ENCODE measurements around the gene DCAF4L1.
A peak's percentile ranks its signal among the peaks of the same experiment; 100 is the strongest.

Gene DCAF4L1

GRCh38 chr4:41985151-41985550 lies 3.6 kb downstream of the DCAF4L1 start:
- H3K27me3 ChIP-seq (ENCODE audit: insufficient read depth, low read length, poor library complexity) = no peaks in the 10 kb centered on the region
- H3K27ac ChIP-seq (ENCODE audit: low read length) = no peak overlapping the region
- no peak for DNase-seq
- no peak overlapping the region for H3K4me3 ChIP-seq (ENCODE audit: low read depth in 1 of 2, low read length in 2 of 2)
- H3K9ac ChIP-seq (ENCODE audit: low read depth, low read length) = no peak overlapping the region
- H3K9me3 ChIP-seq (ENCODE audit: insufficient read depth, low read length, severe bottlenecking) = no peaks in the 10 kb centered on the region
- H3K79me2 ChIP-seq (ENCODE audit: insufficient read depth, low read length) = peaks cover 9% of the 10 kb centered on the region; the same call in 1 of the 2 replicates
- no peak overlapping the region for H2AFZ ChIP-seq (ENCODE audit: low read depth, low read length)
- H4K20me1 ChIP-seq (ENCODE audit: insufficient read depth, low read length) = no peaks in the 10 kb centered on the region
- peaks cover 17% of the 10 kb centered on the region for H3K4me1 ChIP-seq (ENCODE audit: insufficient read depth, low read length)
- TF ChIP-seq EZH2 (IDR thresholded peaks at IDR 0.05; ENCODE audit: borderline replicate concordance, low read depth, low read length, severe bottlenecking) (no peak), CTCF (IDR thresholded peaks at IDR 0.05; ENCODE audit: borderline replicate concordance, extremely low read depth, low read length, poor library complexity, severe bottlenecking) (no peak)
- H3K36me3 ChIP-seq (ENCODE audit: insufficient read depth, low read length) = no peaks in the 10 kb centered on the region
- ATAC-seq (ENCODE audit: insufficient read depth, low read depth) = no peak
- H3K4me2 ChIP-seq (ENCODE audit: insufficient read depth, low read length) = no peak overlapping the region

GRCh38 chr4:41989994-41990364 lies 8.4 kb downstream of the DCAF4L1 start:
- Histone ChIP-seq H3K4me3 (ENCODE audit: low read depth in 1 of 2, low read length in 2 of 2) (peak overlapping the region; percentile 99 to 100), H3K4me1 (ENCODE audit: insufficient read depth, low read length) (peaks cover 39% of the 10 kb centered on the region), H3K27me3 (ENCODE audit: insufficient read depth, low read length, poor library complexity) (no peaks in the 10 kb centered on the region), H3K36me3 (ENCODE audit: insufficient read depth, low read length) (peaks cover 5% of the 10 kb centered on the region; the same call in 1 of the 2 replicates), H3K9ac (ENCODE audit: low read depth, low read length) (peak overlapping the region; percentile 92), H3K79me2 (ENCODE audit: insufficient read depth, low read length) (peaks cover 43% of the 10 kb centered on the region), H4K20me1 (ENCODE audit: insufficient read depth, low read length) (peaks cover 5% of the 10 kb centered on the region; the same call in 1 of the 2 replicates), H3K27ac (ENCODE audit: low read length) (peak overlapping the region; percentile 72), H3K4me2 (ENCODE audit: insufficient read depth, low read length) (peak overlapping the region; percentile 92), H3K9me3 (ENCODE audit: insufficient read depth, low read length, severe bottlenecking) (no peaks in the 10 kb centered on the region), H2AFZ (ENCODE audit: low read depth, low read length) (peak overlapping the region; percentile 93)
- TF ChIP-seq CTCF (IDR thresholded peaks at IDR 0.05; ENCODE audit: borderline replicate concordance, extremely low read depth, low read length, poor library complexity, severe bottlenecking) = no peak
- no peak for TF ChIP-seq EZH2 (IDR thresholded peaks at IDR 0.05; ENCODE audit: borderline replicate concordance, low read depth, low read length, severe bottlenecking)
- ATAC-seq (ENCODE audit: insufficient read depth, low read depth) (peak; percentile 13), DNase-seq (no peak)

GRCh38 chr4:41990365-41991111 lies 9.0 kb downstream of the DCAF4L1 start, which contains the start of gene SLC30A9:
TSS of gene SLC30A9 (plus strand) at chr4:41990530. CDS start at chr4:41990652, 122 bp downstream.
- Histone ChIP-seq H3K79me2 (ENCODE audit: insufficient read depth, low read length) (peaks cover 48% of the 10 kb centered on the region), H3K27ac (ENCODE audit: low read length) (peak within 1 kb of the TSS; percentile 72), H3K9ac (ENCODE audit: low read depth, low read length) (peak within 1 kb of the TSS; percentile 92), H3K4me3 (ENCODE audit: low read depth in 1 of 2, low read length in 2 of 2) (peak within 1 kb of the TSS; percentile 99 to 100), H3K36me3 (ENCODE audit: insufficient read depth, low read length) (peaks cover 5% of the 10 kb centered on the region; the same call in 1 of the 2 replicates), H4K20me1 (ENCODE audit: insufficient read depth, low read length) (peaks cover 5% of the 10 kb centered on the region; the same call in 1 of the 2 replicates), H3K27me3 (ENCODE audit: insufficient read depth, low read length, poor library complexity) (no peaks in the 10 kb centered on the region), H3K4me1 (ENCODE audit: insufficient read depth, low read length) (peaks cover 39% of the 10 kb centered on the region), H3K4me2 (ENCODE audit: insufficient read depth, low read length) (peak within 1 kb of the TSS; percentile 92), H3K9me3 (ENCODE audit: insufficient read depth, low read length, severe bottlenecking) (no peaks in the 10 kb centered on the region), H2AFZ (ENCODE audit: low read depth, low read length) (peak within 1 kb of the TSS; percentile 93)
- DNase-seq (peak; percentile 92), ATAC-seq (ENCODE audit: insufficient read depth, low read depth) (peak; percentile 96)
- TF ChIP-seq EZH2 (IDR thresholded peaks at IDR 0.05; ENCODE audit: borderline replicate concordance, low read depth, low read length, severe bottlenecking) = no peak
- TF ChIP-seq CTCF (IDR thresholded peaks at IDR 0.05; ENCODE audit: borderline replicate concordance, extremely low read depth, low read length, poor library complexity, severe bottlenecking) = peak; percentile 32

Measured in DND-41 (cell line).